ENCODE data around the gene SMCO2.
A peak's percentile ranks its signal among the peaks of the same experiment; 100 is the strongest.
"Not testable (repeated sequence)": the region's sequence is repeated elsewhere in the genome, so short reads cannot be mapped to it uniquely, and the experiment has no call there.

The SMCO2 gene

DNA sequence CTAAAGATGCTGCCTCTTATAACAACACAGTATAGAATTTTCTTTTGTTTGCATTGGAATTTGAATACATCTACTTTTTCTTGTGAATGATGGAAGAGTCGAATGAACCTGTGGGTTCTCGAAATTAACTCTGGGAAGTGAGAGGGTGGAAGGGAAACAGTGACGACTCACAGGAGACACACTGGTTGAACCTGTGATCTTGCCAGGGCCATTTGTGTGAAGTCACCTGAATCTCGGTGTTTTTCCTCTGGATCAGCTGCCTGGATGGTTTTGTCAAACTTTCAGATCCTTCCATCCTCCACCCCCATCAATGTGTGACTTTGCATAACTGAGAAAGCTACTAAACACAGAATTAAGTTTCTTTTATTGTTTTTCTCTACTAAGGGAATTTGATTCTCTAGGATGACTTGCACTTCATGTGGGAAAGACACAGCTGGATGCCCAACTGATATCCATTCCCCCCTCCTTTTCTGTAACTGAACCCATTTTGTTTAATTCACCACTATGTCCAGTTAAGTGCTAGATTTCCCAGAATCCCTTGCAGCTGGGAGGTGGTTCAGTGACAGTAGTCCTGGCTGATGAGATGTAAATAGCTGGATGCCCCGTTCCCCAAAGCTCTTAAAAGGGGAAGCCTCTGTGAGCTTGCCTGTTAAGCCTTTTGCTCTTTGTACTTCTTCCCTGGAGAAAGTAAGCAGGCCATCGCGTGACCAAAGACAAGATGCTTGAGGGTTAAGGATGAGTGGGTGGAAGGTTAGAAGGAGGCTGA, 83.8 kb downstream of the SMCO2 start:
- DNase-seq (ENCODE audit: low spot score) = no peak

DNA sequence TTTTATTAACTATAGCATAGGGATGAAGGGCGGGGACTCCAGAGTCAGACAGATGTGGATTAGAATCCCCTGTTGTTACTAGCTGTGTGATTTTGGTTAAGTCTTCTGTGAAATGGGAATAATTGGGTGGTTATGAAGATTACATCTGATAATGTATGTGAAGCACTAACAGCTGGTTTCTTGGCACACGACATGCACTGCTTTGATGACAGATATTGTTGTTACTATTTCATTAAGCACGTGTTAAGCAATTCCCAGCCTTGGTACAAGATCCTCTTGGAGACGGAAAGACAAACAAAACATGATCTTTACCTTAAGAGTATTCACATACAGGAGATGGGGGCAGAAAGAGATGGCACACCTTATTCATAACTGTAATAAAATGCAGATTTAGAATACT, 85.4 kb downstream of the SMCO2 start:
- no peak for DNase-seq (ENCODE audit: low spot score)

DNA sequence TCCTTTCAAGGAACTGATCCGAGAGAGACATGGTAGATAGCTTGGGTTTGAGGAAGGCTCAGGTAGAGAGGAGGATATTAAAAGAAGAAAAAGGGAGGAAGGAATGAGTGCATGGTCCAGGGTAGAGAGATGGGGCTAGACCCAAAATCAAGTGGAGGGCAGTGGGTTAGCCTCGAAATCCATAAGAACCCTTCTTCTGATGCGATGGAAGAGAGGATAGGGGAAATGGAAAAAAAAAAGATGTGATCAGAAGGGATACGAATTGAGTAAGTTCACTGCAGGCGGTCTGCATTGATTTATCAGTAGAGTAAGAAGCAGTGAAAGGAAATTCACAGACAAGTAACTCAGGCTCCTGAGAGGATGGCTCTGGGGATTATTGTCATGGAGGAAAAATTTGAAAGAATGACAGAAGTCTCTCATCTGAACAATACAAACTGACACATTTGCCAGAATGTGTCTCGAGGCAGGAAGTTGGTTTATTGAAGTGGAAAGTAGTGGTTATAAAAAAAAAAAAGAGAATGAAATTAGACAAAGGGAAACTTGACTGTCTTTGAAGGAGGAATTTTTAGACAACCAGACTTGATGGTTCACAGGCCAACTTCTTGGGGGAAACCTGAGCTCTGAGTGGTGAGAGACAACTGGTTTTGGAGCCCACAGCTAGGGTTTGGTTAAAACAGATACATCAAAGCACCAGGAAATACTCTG, 87.7 kb downstream of the SMCO2 start:
- no peak for DNase-seq (ENCODE audit: low spot score)

DNA sequence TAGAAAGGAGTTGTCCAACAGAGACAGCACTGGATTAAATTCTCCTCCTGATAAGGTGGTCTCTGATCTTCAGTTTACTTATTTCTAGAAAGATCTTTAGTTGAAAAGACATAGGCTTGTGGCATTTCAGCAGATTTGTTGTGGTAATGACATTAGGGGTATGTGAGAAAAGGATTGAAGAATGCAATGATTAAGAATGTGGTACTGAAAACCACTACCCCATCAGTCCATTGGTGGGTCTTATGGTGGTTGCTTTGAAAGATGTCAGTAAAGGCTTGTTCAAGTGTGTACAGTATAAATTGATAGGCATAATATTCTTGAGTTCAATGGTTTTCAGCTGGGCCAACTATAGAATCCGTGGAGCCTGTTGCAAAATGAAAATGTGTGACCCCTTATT, 88.2 kb downstream of the SMCO2 start:
- DNase-seq (ENCODE audit: low spot score) = no peak

DNA sequence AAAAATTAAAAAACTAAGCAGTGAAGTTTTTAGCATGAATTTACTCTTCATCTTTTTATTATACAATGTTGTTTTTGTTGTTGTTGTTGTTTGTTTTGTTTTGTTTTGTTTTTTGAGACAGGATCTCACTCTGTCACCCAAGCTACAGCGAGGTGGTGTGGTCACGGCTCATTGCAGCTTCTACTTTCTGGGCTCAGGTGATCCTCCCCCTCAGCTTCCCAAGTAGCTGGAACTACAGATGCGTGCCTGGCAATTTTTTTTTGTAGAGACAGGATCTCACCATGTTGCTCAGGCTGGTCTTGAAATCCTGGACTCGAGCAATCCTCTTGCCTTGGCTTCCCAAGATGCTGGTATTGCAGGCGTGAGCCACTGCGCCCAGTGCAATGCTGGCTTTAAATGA, 88.8 kb downstream of the SMCO2 start:
- no peak for DNase-seq (ENCODE audit: low spot score)

DNA sequence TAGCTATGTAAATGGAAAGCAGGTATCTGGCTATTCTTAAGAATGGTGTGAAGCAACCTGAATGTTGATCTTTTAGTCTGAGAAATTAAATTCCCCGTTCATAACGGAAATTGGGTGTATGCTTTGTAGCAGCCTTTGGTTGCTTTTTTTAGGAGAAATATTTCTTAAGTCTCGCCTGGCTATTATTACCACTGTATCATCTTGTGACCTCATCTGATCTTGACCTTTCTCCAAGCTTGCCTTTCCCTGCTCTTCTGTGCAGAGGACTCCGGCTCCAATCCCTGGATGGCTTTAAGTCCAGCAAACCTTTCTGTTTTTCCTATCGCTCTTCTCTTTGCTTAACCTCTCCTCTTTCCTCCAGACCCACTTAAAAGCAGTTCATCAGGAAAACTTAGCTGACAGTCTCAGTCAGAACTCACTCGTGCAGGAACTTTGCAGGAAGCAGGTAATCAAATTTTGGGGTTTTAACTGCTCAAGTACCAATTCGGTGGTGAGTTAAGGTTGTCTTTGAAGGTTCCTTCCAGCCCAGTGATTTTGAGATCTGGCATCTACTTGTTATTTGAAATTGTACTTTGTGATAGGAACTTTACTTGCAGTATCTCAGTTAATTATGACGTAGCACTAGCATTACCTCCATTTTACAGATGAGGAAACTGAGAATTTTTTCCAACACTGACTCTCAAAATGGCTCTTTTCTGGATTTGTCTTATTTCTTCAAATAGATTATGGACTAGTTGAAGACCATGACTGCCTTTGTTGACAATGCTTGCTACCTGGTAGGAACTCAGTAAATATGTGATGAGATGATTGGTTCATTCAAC, 91.5 kb downstream of the SMCO2 start:
- peak; percentile 44 for DNase-seq (ENCODE audit: low spot score)

DNA sequence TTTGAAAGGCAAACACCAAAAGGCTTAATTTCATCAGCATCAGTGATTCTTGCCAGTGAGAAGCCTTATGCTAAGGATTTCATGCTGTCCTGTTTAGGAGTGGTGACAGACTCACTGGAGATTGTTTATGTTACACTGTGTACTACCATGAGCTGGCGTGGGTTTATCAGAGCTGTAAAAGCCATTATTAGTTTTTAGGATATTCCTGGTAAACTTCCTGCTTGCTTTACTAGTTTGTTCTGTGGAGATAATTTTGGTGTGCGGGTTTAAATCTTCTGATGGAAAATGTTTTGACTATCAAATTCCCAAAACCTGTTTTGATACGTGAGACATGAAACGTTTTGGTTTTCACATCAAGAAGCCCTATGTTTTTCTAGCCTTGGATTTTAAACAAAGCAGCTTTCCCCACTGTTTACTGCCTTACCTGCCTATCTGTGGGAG, 92.7 kb downstream of the SMCO2 start:
- DNase-seq (ENCODE audit: low spot score) = no peak

DNA sequence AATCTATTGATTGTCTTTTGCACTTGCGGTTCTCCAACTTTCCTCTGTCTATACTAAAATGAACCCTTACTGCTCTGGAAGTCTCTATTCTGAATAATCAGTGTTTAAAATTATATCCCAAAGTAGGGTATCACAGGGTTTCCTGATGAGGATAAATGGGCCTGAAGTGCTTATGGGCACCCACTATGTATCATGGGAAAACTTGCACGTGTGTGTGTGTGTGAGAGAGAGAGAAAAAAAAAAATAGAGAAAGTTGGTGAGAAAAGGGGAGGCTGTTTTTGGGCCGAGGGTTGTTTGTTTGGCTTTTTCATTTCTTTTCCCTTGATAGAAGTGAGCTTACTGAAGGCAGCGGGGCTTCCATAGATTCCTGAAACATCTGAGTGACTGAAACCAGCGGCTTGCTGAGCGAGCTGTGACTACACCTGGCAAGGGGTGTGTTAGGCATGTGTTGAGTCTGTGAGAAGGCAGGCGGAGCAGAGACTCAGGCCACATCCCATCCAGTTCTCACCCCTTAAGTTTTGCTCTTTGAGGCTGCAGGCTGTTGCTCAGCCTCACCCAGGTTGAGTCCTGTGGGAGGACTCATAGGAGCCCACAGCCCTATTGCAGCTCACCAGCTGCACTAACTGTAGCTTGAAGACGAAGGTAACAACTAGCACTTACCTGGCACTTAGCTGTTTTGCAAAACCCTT, 94.6 kb downstream of the SMCO2 start:
- no peak for DNase-seq (ENCODE audit: low spot score)

DNA sequence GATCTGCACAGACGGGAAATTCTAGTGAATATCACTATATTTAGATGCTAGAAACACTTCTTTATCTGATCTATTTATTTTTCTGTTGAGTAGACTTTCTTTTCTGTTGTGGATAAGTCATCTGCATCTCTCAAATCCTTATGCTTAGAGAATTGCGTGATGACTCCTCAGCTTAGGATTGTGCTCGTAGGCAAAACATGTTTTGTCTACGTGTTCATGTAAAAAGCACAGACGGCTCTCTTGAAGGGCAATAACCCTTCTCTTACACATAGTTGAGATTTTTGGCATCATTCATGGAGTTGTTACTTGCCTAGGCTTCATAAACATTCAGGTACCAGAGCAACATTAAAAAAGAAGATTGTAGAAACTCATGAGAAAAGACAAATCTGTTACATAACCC, 96.1 kb downstream of the SMCO2 start:
- DNase-seq (ENCODE audit: low spot score) = peak; percentile 72

DNA sequence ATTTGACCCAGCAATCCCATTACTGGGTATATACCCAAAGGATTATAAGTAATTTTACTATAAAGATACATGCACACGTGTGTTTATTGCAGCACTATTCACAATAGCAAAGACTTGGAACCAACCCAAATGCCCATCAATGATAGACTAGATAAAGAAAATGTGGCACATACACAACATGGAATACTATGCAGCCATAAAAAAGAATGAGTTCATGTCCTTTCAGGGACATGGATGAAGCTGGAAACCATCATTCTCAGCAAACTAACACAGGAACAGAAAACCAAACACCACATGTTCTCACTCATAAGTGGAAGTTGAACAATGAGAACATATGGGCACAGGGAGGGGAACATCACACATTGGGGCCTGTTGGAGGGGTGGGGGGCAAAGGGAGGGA, 98.3 kb downstream of the SMCO2 start:
- not testable (repeated sequence) for DNase-seq (ENCODE audit: low spot score)

DNA sequence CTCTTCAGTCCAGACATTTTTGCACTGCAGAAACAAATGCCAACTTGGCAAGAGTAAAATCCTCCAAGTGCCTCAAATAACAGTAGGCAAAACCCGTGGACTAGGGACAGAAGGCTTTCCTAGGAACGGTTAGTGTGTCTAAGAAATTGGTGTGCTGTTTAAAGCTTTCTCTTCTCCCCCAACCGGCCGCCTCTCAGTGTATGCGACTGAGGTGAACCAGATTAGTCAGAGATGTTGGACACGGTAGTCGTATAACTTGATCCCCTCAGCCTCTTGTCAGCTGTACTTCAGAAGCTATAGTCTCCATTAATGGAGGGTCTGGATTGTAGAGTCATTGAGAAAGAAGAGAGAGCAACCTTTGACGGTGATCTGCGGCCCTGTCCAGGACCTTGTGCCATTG, 99.1 kb downstream of the SMCO2 start:
- no peak for DNase-seq (ENCODE audit: low spot score)

DNA sequence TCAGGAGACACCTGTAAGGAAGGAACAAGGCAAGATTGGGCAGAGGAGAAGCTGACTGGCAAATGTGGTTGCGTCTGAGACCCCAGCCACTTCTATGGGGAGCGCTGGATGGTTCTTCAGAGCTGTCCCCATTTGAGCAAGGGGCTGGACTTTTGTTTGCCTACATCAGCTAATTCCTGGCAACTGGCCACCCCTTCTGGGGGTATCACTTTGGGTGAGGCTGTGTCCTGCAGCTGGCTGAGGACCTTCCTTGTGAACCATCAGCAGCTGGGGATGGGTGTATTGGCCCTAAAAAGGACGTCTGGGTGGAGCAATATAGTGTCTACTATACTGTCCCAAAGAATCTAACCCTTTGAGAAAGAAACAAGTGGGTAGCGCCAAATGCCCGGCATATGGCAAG, 101.1 kb downstream of the SMCO2 start:
- no peak for DNase-seq (ENCODE audit: low spot score)

DNA sequence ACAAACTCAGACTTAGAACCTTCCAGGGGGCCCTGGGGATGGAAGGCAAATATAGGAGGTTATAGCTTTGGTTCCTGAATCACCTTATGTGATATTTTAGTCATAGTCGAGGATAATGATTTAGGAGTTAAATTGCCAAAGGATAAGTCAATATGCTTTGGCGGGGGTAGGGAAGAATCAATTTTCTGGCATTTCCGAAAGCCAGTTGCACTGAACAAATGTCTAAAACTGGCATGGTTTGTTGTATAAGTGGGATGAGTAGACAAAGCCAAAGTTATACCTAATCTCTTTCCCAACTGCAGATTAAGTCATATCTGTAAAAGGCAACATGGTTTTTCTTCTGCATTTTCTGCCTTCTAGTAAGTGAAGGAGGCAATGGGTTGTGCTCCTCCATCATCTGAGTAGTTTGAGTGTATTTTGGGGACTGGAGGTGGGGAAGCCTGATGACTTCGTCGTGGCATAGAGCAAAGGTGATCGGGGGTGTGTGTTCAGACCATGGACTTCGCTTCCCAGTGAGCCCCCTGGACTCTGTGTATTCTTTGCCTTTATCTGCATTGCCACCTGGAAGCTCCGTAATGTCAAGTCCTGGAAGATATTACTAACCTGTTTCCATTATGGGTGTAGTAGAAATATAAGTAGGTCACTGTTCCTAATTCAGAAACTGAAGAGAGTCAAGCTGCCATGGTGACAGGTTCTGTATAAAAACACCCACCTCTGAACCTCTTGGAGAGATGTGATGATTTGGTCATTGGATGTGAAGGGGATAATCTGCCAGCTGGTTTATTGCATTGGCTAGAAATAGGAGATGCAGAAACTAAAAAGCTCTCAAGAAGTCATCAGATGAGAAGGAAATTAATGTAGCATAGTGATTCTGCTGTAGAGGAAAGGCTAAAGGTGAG, 102.0 kb downstream of the SMCO2 start:
- no peak for DNase-seq (ENCODE audit: low spot score)

DNA sequence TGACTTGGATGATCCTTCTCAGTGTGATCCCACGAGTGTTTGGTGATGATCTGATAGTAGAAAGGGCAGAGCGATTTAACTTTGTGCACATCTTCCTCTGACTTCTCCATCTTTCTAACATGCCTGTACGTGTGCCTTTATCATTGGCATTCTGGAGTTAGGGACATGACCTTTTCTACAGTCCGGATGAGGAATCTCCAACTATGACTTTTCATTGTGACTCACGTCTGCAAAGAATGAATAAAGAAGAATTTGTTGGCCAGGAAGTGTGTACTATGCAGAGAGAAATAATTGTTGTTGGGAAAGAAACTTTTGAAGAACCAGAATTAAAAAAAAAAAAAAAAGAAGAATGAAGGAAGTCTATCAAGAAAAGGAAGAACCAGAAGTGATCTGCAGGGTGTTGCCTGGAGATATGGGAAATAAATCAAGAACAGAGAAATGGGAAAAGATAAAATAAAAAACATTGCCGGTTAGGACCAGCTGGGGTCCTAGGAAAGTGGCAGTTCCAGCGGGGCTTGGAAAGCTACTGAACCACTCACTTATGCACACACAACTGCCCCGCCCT, 102.8 kb downstream of the SMCO2 start:
- peak; percentile 69 for DNase-seq (ENCODE audit: low spot score)

DNA sequence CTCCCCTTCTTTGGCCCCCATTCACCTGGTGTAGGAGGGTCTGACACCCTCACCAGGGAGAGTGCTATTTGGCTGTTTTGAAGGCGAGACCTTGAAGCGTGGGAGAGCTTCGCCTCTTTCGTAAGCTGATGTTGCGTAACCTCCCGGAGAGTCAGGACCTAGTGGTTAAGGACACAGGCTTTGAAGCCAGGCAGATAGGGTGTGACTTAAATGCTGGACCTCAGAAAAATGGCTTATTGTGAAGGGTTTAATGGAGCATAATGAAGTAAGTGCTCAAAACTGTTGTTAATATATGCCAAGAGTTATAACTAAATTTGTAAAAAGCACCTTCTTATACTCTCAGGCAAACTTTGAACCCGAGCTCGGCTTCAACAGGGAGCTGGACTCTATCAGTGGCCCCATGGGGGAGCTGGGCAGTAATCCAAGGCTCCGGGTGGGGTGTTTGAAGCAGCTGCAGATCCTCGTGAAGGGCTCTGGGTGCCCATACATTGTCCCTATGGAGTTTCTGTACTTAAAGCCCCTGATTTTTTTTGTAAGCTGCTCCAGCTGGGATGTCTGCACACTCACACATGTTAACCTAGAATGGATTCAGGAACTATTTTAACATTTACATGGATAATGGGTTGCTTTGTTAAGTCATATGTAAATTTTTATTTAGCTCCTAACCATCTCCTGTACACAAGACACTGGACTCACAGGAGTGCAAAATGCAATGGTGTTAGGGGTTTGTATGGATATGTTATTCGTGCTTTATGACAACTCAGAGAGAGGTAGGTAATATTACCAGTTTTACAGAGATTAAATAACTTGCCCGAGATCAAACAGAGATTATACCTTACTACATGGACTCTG, 103.5 kb downstream of the SMCO2 start:
- DNase-seq (ENCODE audit: low spot score) = peak; percentile 84

DNA sequence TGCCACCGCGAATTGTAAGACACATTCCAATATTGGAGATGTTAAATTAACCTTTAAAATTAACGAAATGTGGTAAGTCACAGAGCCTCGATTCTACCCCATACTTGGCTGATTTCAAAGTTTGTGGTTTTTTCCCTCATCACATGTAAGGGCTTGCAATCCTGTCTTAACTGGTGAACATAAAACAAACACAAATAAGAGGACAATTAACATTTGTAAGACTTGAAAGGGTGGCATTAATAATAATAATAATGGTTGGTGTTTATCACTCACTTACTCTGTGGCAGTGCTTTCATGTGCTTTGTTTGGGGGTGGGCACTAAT, 104.1 kb downstream of the SMCO2 start:
- DNase-seq (ENCODE audit: low spot score) = no peak

DNA sequence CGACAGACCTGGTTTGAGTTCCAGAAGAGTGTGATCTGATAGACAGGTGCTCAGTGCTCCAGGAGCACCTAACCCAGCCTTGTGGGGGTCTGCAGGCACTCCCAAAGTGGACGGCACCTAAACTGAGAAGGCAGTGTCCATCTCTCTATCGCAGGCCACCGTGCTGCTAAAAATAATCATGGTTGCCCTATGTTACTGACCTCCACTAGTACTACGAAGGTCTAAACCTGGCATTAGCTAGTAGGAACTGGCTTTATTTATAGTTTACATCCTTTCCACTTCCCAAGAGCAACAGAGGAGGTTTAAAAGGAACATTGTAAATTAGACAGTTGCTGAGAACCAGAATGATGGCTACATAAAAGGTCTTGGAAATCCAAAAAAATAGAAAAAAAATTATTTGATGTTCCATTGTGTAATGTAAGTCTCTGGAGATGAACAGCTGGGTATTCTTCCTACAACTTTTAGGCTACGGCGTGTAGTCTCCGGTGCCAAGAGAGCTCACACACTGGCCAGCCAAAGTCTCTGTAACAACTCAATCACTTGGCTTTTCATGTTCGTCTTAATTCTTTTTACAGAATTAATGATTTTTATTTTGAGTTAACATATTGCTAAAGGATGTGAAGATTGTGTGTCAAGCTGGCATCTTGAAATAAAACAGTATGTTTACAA, 104.8 kb downstream of the SMCO2 start:
- no peak for DNase-seq (ENCODE audit: low spot score)

Measured in AG08395 (cell line).